Measurements from ENCODE around the gene TGFBR1. TPM values are rescaled to one million over a fixed set of nuclear protein-coding genes. Genes with fewer than 3 reads are reported as not detected.

The TGFBR1 gene
- total RNA-seq, 4 donors from 2014 or later: 10.1 to 23.3 (median 16.0) TPM

- no peak for TF ChIP-seq CTCF (IDR thresholded peaks at IDR 0.05)
- TF ChIP-seq POLR2A (IDR thresholded peaks at IDR 0.05): no peak
- WGBS, 2 donors: 59 to 70% methylated on average over 2 of the region's 2 CpGs
- intact Hi-C loops (cut with DNase I; ENCODE audit: low total_unique reads): no loop called here
- no peak for DNase-seq (ENCODE audit: low spot score in 2 of 2)
- H3K4me3 ChIP-seq (ENCODE audit: low read depth, poor library complexity, severe bottlenecking): no peak overlapping the region
These were observed 8.6 kb downstream of the TGFBR1 start for GRCh38 chr9:99113414-99114048.

GRCh38 chr9:99114049-99114440, 9.1 kb downstream of the TGFBR1 start:
- 66 to 72% methylated on average over 3 of the region's 3 CpGs for WGBS, 2 donors
- no peak for TF ChIP-seq CTCF (IDR thresholded peaks at IDR 0.05)
- no peak for TF ChIP-seq POLR2A (IDR thresholded peaks at IDR 0.05)
- H3K4me3 ChIP-seq (ENCODE audit: low read depth, poor library complexity, severe bottlenecking): no peak overlapping the region
- intact Hi-C loops (cut with DNase I; ENCODE audit: low total_unique reads): no loop called here
- no peak for DNase-seq (ENCODE audit: low spot score in 2 of 2)

GRCh38 chr9:99114846-99115500, 10.1 kb downstream of the TGFBR1 start:
- no peak overlapping the region for H3K4me3 ChIP-seq (ENCODE audit: low read depth, poor library complexity, severe bottlenecking)
- intact Hi-C loops (cut with DNase I; ENCODE audit: low total_unique reads): no loop called here
- no peak for TF ChIP-seq CTCF (IDR thresholded peaks at IDR 0.05)
- TF ChIP-seq POLR2A (IDR thresholded peaks at IDR 0.05): no peak
- no peak for DNase-seq (ENCODE audit: low spot score in 2 of 2)
- 63 to 70% methylated on average over 6 of the region's 6 CpGs for WGBS, 2 donors

- no peak for DNase-seq (ENCODE audit: low spot score in 2 of 2)
- WGBS, 2 donors: 32 to 47% methylated on average over 3 of the region's 3 CpGs
- H3K4me3 ChIP-seq (ENCODE audit: low read depth, poor library complexity, severe bottlenecking): no peak overlapping the region
- intact Hi-C loops (cut with DNase I; ENCODE audit: low total_unique reads): no loop called here
- TF ChIP-seq POLR2A (IDR thresholded peaks at IDR 0.05) (no peak), CTCF (IDR thresholded peaks at IDR 0.05) (no peak)
These were observed 11.1 kb downstream of the TGFBR1 start for GRCh38 chr9:99116003-99116411.

GRCh38 chr9:99118782-99119466, 14.0 kb downstream of the TGFBR1 start:
- no peak for DNase-seq (ENCODE audit: low spot score in 2 of 2)
- H3K4me3 ChIP-seq (ENCODE audit: low read depth, poor library complexity, severe bottlenecking): no peak overlapping the region
- 88 to 90% methylated on average over 7 of the region's 7 CpGs for WGBS, 2 donors
- TF ChIP-seq POLR2A (IDR thresholded peaks at IDR 0.05): no peak
- TF ChIP-seq CTCF (IDR thresholded peaks at IDR 0.05): no peak
- intact Hi-C loops (cut with DNase I; ENCODE audit: low total_unique reads): no loop called here
